ENCODE data around the gene RAD51B.

Gene RAD51B

DNA sequence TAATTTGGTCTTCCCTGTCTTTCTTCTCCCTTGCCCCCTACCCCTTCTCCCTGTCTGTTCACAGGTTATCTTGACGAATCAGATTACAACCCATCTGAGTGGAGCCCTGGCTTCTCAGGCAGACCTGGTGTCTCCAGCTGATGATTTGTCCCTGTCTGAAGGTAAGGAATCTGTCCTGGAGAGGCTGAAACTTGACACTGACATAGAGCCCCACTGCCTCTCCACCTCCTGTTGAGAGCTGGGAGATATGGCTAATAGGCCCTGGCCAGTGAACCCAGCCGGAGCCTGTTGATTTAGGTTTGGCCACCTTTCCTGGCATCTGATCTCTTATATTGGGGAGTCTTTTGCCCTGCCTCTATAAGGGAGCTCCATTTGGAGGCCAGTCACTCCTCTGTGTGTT lies 472.2 kb downstream of the RAD51B start (continued):
- TF ChIP-seq, protein P1, sequence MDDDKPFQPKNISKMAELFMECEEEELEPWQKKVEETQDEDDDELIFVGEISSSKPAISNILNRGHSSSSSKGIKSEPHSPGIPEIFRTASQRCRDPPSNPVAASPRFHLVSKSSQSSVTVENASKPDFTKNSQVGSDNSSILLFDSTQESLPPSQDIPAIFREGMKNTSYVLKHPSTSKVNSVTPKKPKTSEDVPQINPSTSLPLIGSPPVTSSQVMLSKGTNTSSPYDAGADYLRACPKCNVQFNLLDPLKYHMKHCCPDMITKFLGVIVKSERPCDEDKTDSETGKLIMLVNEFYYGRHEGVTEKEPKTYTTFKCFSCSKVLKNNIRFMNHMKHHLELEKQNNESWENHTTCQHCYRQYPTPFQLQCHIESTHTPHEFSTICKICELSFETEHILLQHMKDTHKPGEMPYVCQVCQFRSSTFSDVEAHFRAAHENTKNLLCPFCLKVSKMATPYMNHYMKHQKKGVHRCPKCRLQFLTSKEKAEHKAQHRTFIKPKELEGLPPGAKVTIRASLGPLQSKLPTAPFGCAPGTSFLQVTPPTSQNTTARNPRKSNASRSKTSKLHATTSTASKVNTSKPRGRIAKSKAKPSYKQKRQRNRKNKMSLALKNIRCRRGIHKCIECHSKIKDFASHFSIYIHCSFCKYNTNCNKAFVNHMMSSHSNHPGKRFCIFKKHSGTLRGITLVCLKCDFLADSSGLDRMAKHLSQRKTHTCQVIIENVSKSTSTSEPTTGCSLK (tag by site-specific recombination; IDR thresholded peaks at IDR 0.05) = no peak
- TF ChIP-seq GLIS1 (tag by site-specific recombination; IDR thresholded peaks at IDR 0.05) (peak; percentile 50), ZNF48 (tag by site-specific recombination; IDR thresholded peaks at IDR 0.05) (no peak), ZFP41 (tag by site-specific recombination; IDR thresholded peaks at IDR 0.05; ENCODE audit: borderline replicate concordance) (no peak), ZNF514 (tag by site-specific recombination; IDR thresholded peaks at IDR 0.05) (no peak), SCRT1 (tag by site-specific recombination; IDR thresholded peaks at IDR 0.05; ENCODE audit: borderline replicate concordance) (peak; percentile 64), KLF16 (tag by site-specific recombination; IDR thresholded peaks at IDR 0.05) (no peak), ZNF600 (tag by site-specific recombination; IDR thresholded peaks at IDR 0.05) (peak; percentile 79), ZNF114 (tag by site-specific recombination; IDR thresholded peaks at IDR 0.05) (no peak), SCRT2 (tag by site-specific recombination; IDR thresholded peaks at IDR 0.05) (peak; percentile 81), ZNF521 (tag by site-specific recombination; IDR thresholded peaks at IDR 0.05) (no peak), ZBTB1 (tag by site-specific recombination; IDR thresholded peaks at IDR 0.05) (no peak), PRDM1 (tag by site-specific recombination; IDR thresholded peaks at IDR 0.05) (no peak)
- TF ChIP-seq, protein P2, sequence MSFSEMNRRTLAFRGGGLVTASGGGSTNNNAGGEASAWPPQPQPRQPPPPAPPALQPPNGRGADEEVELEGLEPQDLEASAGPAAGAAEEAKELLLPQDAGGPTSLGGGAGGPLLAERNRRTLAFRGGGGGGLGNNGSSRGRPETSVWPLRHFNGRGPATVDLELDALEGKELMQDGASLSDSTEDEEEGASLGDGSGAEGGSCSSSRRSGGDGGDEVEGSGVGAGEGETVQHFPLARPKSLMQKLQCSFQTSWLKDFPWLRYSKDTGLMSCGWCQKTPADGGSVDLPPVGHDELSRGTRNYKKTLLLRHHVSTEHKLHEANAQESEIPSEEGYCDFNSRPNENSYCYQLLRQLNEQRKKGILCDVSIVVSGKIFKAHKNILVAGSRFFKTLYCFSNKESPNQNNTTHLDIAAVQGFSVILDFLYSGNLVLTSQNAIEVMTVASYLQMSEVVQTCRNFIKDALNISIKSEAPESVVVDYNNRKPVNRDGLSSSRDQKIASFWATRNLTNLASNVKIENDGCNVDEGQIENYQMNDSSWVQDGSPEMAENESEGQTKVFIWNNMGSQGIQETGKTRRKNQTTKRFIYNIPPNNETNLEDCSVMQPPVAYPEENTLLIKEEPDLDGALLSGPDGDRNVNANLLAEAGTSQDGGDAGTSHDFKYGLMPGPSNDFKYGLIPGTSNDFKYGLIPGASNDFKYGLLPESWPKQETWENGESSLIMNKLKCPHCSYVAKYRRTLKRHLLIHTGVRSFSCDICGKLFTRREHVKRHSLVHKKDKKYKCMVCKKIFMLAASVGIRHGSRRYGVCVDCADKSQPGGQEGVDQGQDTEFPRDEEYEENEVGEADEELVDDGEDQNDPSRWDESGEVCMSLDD (tag by site-specific recombination; IDR thresholded peaks at IDR 0.05) = no peak
- TF ChIP-seq, protein P3, sequence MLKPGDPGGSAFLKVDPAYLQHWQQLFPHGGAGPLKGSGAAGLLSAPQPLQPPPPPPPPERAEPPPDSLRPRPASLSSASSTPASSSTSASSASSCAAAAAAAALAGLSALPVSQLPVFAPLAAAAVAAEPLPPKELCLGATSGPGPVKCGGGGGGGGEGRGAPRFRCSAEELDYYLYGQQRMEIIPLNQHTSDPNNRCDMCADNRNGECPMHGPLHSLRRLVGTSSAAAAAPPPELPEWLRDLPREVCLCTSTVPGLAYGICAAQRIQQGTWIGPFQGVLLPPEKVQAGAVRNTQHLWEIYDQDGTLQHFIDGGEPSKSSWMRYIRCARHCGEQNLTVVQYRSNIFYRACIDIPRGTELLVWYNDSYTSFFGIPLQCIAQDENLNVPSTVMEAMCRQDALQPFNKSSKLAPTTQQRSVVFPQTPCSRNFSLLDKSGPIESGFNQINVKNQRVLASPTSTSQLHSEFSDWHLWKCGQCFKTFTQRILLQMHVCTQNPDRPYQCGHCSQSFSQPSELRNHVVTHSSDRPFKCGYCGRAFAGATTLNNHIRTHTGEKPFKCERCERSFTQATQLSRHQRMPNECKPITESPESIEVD (tag by site-specific recombination; IDR thresholded peaks at IDR 0.05) = no peak
- TF ChIP-seq, protein P4, sequence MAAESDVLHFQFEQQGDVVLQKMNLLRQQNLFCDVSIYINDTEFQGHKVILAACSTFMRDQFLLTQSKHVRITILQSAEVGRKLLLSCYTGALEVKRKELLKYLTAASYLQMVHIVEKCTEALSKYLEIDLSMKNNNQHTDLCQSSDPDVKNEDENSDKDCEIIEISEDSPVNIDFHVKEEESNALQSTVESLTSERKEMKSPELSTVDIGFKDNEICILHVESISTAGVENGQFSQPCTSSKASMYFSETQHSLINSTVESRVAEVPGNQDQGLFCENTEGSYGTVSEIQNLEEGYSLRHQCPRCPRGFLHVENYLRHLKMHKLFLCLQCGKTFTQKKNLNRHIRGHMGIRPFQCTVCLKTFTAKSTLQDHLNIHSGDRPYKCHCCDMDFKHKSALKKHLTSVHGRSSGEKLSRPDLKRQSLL (tag by site-specific recombination; IDR thresholded peaks at IDR 0.05) = peak; percentile 96
- TF ChIP-seq, protein P5, sequence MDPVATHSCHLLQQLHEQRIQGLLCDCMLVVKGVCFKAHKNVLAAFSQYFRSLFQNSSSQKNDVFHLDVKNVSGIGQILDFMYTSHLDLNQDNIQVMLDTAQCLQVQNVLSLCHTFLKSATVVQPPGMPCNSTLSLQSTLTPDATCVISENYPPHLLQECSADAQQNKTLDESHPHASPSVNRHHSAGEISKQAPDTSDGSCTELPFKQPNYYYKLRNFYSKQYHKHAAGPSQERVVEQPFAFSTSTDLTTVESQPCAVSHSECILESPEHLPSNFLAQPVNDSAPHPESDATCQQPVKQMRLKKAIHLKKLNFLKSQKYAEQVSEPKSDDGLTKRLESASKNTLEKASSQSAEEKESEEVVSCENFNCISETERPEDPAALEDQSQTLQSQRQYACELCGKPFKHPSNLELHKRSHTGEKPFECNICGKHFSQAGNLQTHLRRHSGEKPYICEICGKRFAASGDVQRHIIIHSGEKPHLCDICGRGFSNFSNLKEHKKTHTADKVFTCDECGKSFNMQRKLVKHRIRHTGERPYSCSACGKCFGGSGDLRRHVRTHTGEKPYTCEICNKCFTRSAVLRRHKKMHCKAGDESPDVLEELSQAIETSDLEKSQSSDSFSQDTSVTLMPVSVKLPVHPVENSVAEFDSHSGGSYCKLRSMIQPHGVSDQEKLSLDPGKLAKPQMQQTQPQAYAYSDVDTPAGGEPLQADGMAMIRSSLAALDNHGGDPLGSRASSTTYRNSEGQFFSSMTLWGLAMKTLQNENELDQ (tag by site-specific recombination; IDR thresholded peaks at IDR 0.05; ENCODE audit: low read depth) = no peak
- TF ChIP-seq, protein P6, sequence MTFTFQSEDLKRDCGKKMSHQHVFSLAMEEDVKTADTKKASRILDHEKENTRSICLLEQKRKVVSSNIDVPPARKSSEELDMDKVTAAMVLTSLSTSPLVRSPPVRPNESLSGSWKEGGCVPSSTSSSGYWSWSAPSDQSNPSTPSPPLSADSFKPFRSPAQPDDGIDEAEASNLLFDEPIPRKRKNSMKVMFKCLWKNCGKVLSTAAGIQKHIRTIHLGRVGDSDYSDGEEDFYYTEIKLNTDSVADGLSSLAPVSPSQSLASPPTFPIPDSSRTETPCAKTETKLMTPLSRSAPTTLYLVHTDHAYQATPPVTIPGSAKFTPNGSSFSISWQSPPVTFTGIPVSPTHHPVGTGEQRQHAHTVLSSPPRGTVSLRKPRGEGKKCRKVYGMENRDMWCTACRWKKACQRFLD (tag by site-specific recombination; IDR thresholded peaks at IDR 0.05) = no peak

All from HEK293 (cell line).